Activated effector memory CD4-positive, alpha-beta T cell treated with anti-CD3 and anti-CD28 coated beads, Interleukin-2, amount 50 U/mL, for 16 hours (primary cell): ENCODE measurements around the gene BCO2.

ENCODE experiments used
- DNase-seq: peaks from one replicate; pipeline ENCODE4 v3.0.0-alpha.2; 2020

The BCO2 gene

DNA sequence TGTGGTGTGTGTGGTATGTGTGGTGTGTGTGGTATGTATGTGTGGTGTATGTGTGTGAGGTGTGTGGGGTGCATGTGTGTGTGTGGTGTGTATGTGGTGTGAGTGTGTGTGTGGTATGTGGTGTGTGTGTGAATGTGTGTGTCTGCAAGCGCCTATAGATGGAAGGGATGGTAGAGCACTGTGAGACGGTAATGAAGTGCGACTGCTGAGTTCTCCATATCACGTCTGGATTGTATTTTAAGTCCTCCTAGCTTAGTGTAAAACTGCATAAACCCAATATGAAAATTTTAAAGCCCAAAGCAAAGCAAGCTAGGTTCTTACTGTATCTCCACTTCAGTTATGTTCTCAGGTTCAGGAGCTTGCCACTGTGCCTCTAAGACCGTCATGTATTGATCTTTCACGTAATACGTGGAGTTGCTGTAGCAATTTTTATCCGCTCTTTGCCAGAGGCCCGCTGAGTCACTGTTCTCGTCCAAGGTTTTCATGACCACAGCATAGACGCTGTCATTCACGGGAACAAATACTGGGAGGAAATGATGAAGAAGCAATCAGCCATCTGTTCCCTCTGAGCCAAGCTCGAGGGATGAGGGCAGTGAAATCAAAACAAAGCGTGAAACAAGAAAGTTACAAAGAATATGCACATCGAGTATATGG, 79.9 kb downstream of the BCO2 start:
- DNase-seq: no peak

DNA sequence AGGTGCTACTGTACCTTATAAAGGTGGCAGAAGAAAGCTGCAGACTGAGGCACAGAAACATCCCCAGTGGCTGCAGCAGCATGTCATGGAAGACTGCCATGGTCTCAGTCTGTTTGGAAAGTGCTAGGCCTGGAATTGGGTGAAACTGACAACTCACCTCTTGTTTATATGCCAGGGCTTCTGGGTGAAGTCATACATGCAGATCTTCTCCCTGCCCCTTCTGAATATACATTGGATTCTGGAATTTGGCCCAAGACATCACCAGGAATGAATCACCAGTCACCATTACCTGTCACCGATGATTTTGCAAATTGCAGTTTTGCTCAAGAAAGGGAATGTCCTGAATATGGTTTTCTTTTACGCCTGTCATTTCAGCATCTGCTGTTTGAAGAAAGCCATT, 85.2 kb downstream of the BCO2 start, which contains the start of gene PLET1:
TSS of gene PLET1 (minus strand) at position 371 of the 400 bp plus-strand sequence. CDS start at position 100, 271 bp downstream.
- DNase-seq: no peak

GRCh38 chr11:112265659-112266409, 90.5 kb downstream of the BCO2 start:
- DNase-seq: no peak

- DNase-seq: no peak
Measured at GRCh38 chr11:112266410-112266778, 91.1 kb downstream of the BCO2 start.

DNA sequence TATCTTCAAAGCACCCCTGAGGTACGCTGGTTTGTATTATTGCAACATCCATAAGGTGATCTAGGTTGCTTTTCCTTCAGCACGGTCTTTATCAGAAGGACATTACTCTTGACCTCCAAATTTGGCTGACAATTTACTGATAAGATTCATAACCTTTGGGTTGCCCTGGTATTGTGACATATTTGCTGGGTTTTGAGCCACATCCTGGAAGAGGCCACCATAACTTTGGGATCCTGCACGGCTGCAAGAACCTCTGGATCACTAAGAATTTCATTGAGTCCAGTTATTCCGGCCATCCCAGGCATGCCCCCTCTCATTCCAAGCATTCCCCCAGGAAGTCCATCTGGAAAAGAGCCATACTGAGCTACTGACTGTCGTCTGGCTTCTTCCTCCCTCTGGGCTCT, 91.9 kb downstream of the BCO2 start:
- DNase-seq: no peak

GRCh38 chr11:112268406-112268805, 93.1 kb downstream of the BCO2 start:
- DNase-seq: no peak
